GM06990 (cell line): ENCODE results near the gene PLA1A.

Experiments used
- DNase-seq: peaks from one replicate; pipeline ENCODE4 v3.0.0-alpha.2; 2011; ENCODE audit not compliant: insufficient read length; ENCODE audit errors: extremely low read depth
- H3K27me3 ChIP-seq: replicated peaks from 2 replicates; pipeline ENCODE4 v1.6.0; 2011; ENCODE audit warnings: low read length; ENCODE audit not compliant: control insufficient read depth, insufficient read depth
- H3K36me3 ChIP-seq: 2 replicates; pipeline ENCODE4 v1.5.1; 2011; ENCODE audit warnings: low read length; ENCODE audit not compliant: control insufficient read depth, insufficient read depth
- H3K4me3 ChIP-seq: replicated peaks from 2 replicates; pipeline ENCODE4 v1.5.1; 2011; ENCODE audit warnings: low read depth, mild to moderate bottlenecking, control low read depth, low read length
- CTCF ChIP-seq: IDR thresholded peaks from 2 replicates; pipeline ENCODE4 v1.5.1; 2011; ENCODE audit warnings: low read length, control low read depth, mild to moderate bottlenecking, inconsistent platforms; ENCODE audit not compliant: insufficient read depth, poor library complexity, severe bottlenecking

PLA1A gene

GRCh38 chr3:119645813-119646212, 48.1 kb downstream of the PLA1A start:
- H3K27me3 ChIP-seq, result no peaks in the 10 kb centered on the region
- TF ChIP-seq CTCF, result no peak
- no peak overlapping the region for H3K4me3 ChIP-seq
- peaks cover 3% of the 10 kb centered on the region for H3K36me3 ChIP-seq
- no peak for DNase-seq

GRCh38 chr3:119647171-119647570, 49.5 kb downstream of the PLA1A start:
- TF ChIP-seq CTCF, result no peak
- no peak overlapping the region for H3K4me3 ChIP-seq
- no peak for DNase-seq

GRCh38 chr3:119647843-119648575, 50.3 kb downstream of the PLA1A start:
- Histone ChIP-seq H3K27me3 (no peaks in the 10 kb centered on the region), H3K36me3 (no peaks in the 10 kb centered on the region; the same call in 1 of the 2 replicates), H3K4me3 (no peak overlapping the region)
- TF ChIP-seq CTCF, result no peak
- DNase-seq, result no peak

More at GRCh38 chr3:119647171-119647570, 49.5 kb downstream of the PLA1A start:
- Histone ChIP-seq H3K36me3 (peaks cover under 1% of the 10 kb centered on the region), H3K27me3 (no peaks in the 10 kb centered on the region)

GRCh38 chr3:119649761-119650160, 52.1 kb downstream of the PLA1A start:
- Histone ChIP-seq H3K36me3 (no peaks in the 10 kb centered on the region; the same call in 1 of the 2 replicates), H3K27me3 (no peaks in the 10 kb centered on the region), H3K4me3 (no peak overlapping the region)
- no peak for TF ChIP-seq CTCF
- DNase-seq, result no peak

- Histone ChIP-seq H3K4me3 (no peak overlapping the region), H3K27me3 (no peaks in the 10 kb centered on the region), H3K36me3 (no peaks in the 10 kb centered on the region; the same call in 1 of the 2 replicates)
- DNase-seq, result no peak
- TF ChIP-seq CTCF, result no peak
Observed at GRCh38 chr3:119652306-119653033, 54.8 kb downstream of the PLA1A start.
